MCF 10A (cell line): ENCODE results near the gene TTC39C. TPM values are rescaled to one million over a fixed set of nuclear protein-coding genes. Genes with fewer than 3 reads are reported as not detected.

ENCODE experiments used
- BruUV-seq: library from RNA; stranded (reverse); fragments of 400-500 nt; replicated peaks from 2 replicates; lab custom pipeline; 2021; lab: Mats Ljungman, UMichigan
- CTCF ChIA-PET: fragments of 300-600 bp; sonication (Branson Sonifier 250); formaldehyde crosslinking; extraction: SDS; loops from one replicate; lab custom pipeline; 2021; ENCODE audit warnings: antibody characterized with exemption, inconsistent platforms; lab: Yijun Ruan, JAX
- POLR2A ChIA-PET: fragments of 300-600, 350-650 bp; sonication (Branson Sonifier 250); formaldehyde crosslinking; extraction: SDS; loops from one replicate; lab custom pipeline; 2020; ENCODE audit warnings: antibody characterized with exemption, inconsistent platforms; lab: Yijun Ruan, JAX
- DNase-seq: peaks from one replicate; pipeline ENCODE4 v3.0.0-alpha.2; 2018; ENCODE audit not compliant: unreplicated experiment
- H3K27ac Mint-ChIP-seq: one replicate; pipeline ENCODE4 v1.8.0; 2022; ENCODE audit warnings: mild to moderate bottlenecking, low read depth, mixed read lengths; ENCODE audit not compliant: unreplicated experiment
- H3K27me3 Mint-ChIP-seq: one replicate; pipeline ENCODE4 v1.8.0; 2022; ENCODE audit warnings: mixed read lengths; ENCODE audit not compliant: insufficient read depth, unreplicated experiment
- H3K36me3 Mint-ChIP-seq: one replicate; pipeline ENCODE4 v1.8.0; 2022; ENCODE audit warnings: mild to moderate bottlenecking, moderate library complexity, mixed read lengths; ENCODE audit not compliant: insufficient read depth, unreplicated experiment
- H3K4me1 Mint-ChIP-seq: one replicate; pipeline ENCODE4 v1.8.0; 2022; ENCODE audit warnings: mixed read lengths; ENCODE audit not compliant: insufficient read depth, unreplicated experiment
- H3K4me3 Mint-ChIP-seq: one replicate; pipeline ENCODE4 v1.8.0; 2022; ENCODE audit warnings: mild to moderate bottlenecking, moderate library complexity, mixed read lengths; ENCODE audit not compliant: unreplicated experiment
- H3K9me3 Mint-ChIP-seq: one replicate; pipeline ENCODE4 v1.8.0; 2022; ENCODE audit warnings: mixed read lengths; ENCODE audit not compliant: unreplicated experiment
- CTCF ChIP-seq: fragments of 200-600 bp; IDR thresholded peaks from one replicate; pipeline ENCODE4 v1.8.0; 2022; ENCODE audit warnings: antibody characterized with exemption, mild to moderate bottlenecking; ENCODE audit not compliant: unreplicated experiment
- intact Hi-C: fragments of 100-400 bp; cut with micrococcal nuclease; formaldehyde crosslinking; loops from 2 replicates; pipeline ENCODE4 v1.14.1; 2022
- total RNA-seq: library from RNA; stranded (reverse); gene quantifications from 2 replicates; pipeline ENCODE4 v1.2.3, GENCODE V29; 2022

TTC39C gene
- total RNA-seq, 1 experiment from 2014 or later = 12.9 TPM

- peak; percentile 75 for DNase-seq
- H3K4me1 Mint-ChIP-seq = peaks cover 25% of the 10 kb centered on the region
- H3K4me3 Mint-ChIP-seq = peak overlapping the region; percentile 38
- H3K36me3 Mint-ChIP-seq = peaks cover 5% of the 10 kb centered on the region
- CTCF ChIA-PET = interaction anchor here (0.5 to 2.5 kb wide), 7 partner anchors 12 to 159 kb away, joined by 3 to 8 read pairs (median 4); no protein-coding TSS in a partner anchor
- POLR2A ChIA-PET = interaction anchor here (0.7 to 2.5 kb wide), 4 partner anchors 38 to 186 kb away, joined by 4 to 8 read pairs (median 4); no protein-coding TSS in a partner anchor
- no TSS peak for BruUV-seq
- intact Hi-C loops = no loop called here
- no peaks in the 10 kb centered on the region for H3K27me3 Mint-ChIP-seq
- H3K9me3 Mint-ChIP-seq = no peaks in the 10 kb centered on the region
- no peak for TF ChIP-seq CTCF
- peak overlapping the region; percentile 37 for H3K27ac Mint-ChIP-seq
These were observed 98.5 kb downstream of the TTC39C start for GRCh38 chr18:24112874-24113615.

GRCh38 chr18:24114924-24115549 lies 100.5 kb downstream of the TTC39C start:
- no peaks in the 10 kb centered on the region for H3K9me3 Mint-ChIP-seq
- intact Hi-C loops = loop anchor here (5.0 kb wide), 4 partner anchors 98 to 493 kb away; no protein-coding TSS in a partner anchor
- CTCF ChIA-PET = interaction anchor here (0.6 to 2.5 kb wide), 6 partner anchors 29 to 177 kb away, joined by 3 to 8 read pairs (median 3); no protein-coding TSS in a partner anchor
- peaks cover 20% of the 10 kb centered on the region for H3K4me1 Mint-ChIP-seq
- no TSS peak for BruUV-seq
- peaks cover 11% of the 10 kb centered on the region for H3K36me3 Mint-ChIP-seq
- POLR2A ChIA-PET = interaction anchor here (0.6 to 2.5 kb wide), 4 partner anchors 143 to 820 kb away, joined by 3 to 8 read pairs (median 3); no protein-coding TSS in a partner anchor
- TF ChIP-seq CTCF = no peak
- H3K27me3 Mint-ChIP-seq = no peaks in the 10 kb centered on the region
- no peak overlapping the region for H3K27ac Mint-ChIP-seq
- DNase-seq = no peak
- H3K4me3 Mint-ChIP-seq = no peak overlapping the region

GRCh38 chr18:24115628-24116027 lies 101.1 kb downstream of the TTC39C start:
- H3K4me3 Mint-ChIP-seq = no peak overlapping the region
- peaks cover 11% of the 10 kb centered on the region for H3K36me3 Mint-ChIP-seq
- BruUV-seq = no TSS peak
- H3K27me3 Mint-ChIP-seq = no peaks in the 10 kb centered on the region
- ChIA-PET CTCF (interaction anchor here (0.6 to 2.1 kb wide), 4 partner anchors 29 to 178 kb away, joined by 3 to 8 read pairs (median 3); no protein-coding TSS in a partner anchor), POLR2A (interaction anchor here (0.9 to 2.5 kb wide), 2 partner anchors 144 to 157 kb away, joined by 3 to 8 read pairs; no protein-coding TSS in a partner anchor)
- H3K4me1 Mint-ChIP-seq = peaks cover 20% of the 10 kb centered on the region
- no peak for DNase-seq
- H3K9me3 Mint-ChIP-seq = no peaks in the 10 kb centered on the region
- no peak overlapping the region for H3K27ac Mint-ChIP-seq
- intact Hi-C loops = loop anchor here (5.0 kb wide), 4 partner anchors 98 to 493 kb away; no protein-coding TSS in a partner anchor
- TF ChIP-seq CTCF = no peak
